Measurements from ENCODE around the gene COL18A1.

- no peak for TF ChIP-seq CTCF (optimal IDR thresholded peaks at IDR 0.05 in 1 of 3, IDR thresholded peaks at IDR 0.05 in 1 of 3, conservative IDR thresholded peaks at IDR 0.05 in 1 of 3; ENCODE audit: extremely low read depth in 1 of 3, insufficient read depth in 2 of 3, low read length in 3 of 3)
- TF ChIP-seq EZH2 (IDR thresholded peaks at IDR 0.05; ENCODE audit: low read length) = no peak
Observed at GRCh38 chr21:45374826-45375455, 30.0 kb upstream of the COL18A1 start.

All from keratinocyte (primary cell).